Tongue (tissue), 2 donors: ENCODE measurements around the gene ATP13A1. TPM values are rescaled to one million over a fixed set of nuclear protein-coding genes. Genes with fewer than 3 reads are reported as not detected.

Experiments used
- DNase-seq: peaks from one replicate; pipeline ENCODE4 v3.0.0-alpha.2; 2015
- total RNA-seq: library from RNA; depleted of rRNA; stranded (reverse); fragments of >200 nt; gene quantifications from one replicate; pipeline ENCODE4 v1.2.3, GENCODE V29; 2014

The ATP13A1 gene
- total RNA-seq, 1 donor from 2014 or later: 172 TPM

- no peak for DNase-seq
These were observed 613 bp downstream of the ATP13A1 start for GRCh38 chr19:19662871-19663255.

GRCh38 chr19:19662344-19662743 is 1.1 kb downstream of the ATP13A1 start:
- DNase-seq: no peak

GRCh38 chr19:19661675-19662251 is 1.7 kb downstream of the ATP13A1 start:
- no peak for DNase-seq

DNA sequence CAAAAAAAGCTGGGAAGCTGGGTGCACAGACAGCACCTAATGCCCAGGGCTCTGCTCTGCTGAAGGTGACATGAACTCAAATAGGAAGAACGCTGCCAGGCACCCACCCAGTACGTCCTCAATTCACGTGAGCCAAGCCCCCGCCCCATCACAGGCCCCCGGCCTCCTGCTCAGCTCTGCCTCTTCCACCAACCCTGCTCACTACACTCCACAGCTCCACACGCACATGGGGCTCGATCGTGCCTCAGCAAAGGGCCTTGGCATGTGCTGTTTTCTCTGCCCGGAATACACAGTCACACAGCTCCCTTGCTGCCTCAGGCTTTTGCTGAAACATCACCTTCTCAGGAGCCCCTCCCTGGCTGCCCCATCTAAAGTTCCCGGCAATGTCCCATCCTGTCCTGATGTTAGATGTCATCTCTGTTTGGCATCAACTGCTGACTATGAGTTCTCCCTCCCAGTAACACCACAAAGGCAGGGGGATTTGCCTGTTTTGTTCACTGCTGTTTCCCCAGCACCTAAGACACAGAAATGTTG is 2.3 kb downstream of the ATP13A1 start:
- no peak for DNase-seq

- DNase-seq: no peak
These were observed 3.7 kb downstream of the ATP13A1 start for GRCh38 chr19:19659646-19660245.

DNA sequence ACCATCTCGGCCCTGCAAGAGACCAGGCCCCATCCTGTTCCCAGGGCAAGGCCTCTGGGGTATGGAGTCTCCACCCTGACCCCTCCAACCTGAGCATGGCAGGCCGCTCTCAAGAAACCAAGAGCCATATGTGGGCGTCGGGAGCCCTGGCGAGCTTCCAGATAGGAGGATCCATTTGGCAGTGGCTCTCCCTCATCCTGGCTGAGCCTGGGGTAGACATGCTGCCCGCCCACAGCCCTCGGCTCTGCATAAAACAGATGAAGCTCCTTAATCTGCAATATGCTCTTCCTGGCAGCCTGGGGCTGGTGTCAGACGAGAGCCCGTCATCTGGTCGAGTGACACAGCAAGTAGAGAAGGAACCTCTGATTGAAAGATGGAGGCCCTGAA is 6.1 kb downstream of the ATP13A1 start:
- no peak for DNase-seq

DNA sequence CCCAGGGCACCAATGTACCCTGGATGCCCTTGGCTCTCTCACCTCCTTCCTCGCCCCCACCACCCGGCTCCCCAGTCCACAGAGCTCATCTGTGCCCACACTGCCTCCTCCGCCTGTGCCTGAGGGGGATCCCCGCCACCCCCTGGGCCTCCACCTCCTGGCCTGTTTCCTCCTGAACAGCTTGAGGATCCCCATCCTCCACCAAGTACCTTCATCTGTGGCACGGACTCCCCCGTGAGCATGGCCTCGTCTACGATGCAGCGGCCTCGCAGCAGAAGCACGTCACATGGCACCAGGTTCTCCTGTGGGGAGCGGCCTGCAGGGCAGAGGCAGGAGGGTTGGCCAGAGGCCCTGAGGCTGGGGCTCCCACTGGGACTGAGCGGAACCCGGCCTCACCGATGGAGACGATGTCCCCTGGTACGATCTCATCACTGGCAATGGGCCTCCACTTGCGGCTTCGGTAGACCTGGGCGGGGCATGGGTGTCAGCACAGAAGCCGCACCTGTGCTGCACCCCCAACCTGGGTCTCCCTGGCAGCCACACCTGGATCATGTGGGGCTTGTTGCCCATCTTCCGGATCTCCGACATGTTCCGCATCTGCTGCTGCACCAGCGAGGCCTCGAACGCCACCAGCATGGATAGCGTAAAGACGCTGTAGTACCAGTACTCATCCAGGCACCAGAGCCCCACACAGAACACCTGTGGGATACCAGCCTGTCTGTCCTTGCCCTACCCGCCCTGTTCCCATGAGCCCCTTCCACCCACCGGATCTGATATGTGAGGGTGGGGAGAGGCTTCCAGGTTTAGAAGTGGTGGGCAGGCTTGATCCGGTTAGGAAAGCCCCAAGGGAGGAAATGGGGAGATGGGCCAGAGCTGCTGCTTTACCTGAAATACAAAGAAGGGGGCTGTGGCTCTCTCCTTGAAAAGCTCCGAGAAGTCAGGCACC is 6.8 kb downstream of the ATP13A1 start:
- no peak for DNase-seq

DNA sequence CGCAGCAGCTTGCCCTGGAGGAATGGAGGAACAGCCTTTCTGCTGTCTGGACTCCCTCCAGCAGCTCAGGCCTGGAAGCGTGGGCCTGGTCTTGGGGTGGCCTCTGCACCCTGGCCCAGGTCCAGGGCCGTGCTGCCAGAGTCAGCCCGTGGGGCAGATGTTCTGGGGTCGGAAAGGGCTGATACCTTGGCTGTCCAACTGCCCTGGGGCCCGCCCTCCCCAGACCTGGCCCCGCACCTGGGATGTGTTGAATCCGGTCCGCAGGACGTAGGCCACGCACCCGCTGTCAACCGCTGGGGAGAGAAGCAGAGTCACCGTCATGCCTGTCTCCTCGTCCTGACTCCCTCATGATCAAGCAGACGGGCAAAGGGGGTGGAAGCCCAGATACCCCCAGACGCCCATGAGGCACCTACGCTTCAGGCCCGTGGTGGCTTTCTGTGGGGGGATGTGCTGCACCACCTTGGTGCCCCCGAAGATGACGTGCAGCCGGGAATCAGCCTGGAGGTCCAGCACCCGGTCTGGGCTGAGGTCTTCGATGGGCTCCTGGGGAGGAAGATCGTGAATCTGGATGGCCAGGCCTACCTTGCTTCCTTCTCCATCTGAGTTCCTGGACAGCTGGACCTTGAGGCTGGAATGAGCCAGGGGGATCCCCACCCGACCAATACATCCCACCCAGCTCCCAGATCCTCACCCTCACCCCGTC is 7.7 kb downstream of the ATP13A1 start:
- DNase-seq: no peak

DNA sequence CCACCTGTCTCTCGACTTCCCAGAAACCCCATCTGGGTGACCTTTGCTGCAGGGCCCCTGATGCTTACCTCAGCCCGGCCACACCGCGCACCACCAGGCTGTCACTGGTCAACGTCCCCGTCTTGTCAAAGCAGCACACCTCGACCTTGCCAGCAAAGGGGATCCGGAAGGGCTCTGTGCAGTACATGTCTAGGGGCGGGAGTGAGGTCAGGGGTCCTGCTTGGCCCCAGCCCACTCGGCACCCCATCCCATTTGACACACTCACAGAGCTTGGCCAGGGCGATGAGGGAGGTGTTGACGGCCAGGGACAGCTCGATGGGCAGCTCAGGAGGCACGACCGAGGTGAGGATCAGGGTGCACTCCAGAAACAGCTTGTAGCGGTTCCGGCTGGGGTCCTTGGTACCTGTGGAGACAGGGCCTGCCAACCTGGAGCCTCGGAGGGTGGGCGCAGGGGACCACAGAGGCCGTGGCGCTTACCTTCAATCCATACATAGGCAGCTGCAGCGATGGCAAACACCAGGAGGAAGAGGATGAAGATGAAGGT is 8.4 kb downstream of the ATP13A1 start:
- no peak for DNase-seq

- no peak for DNase-seq
These were observed 9.0 kb downstream of the ATP13A1 start for GRCh38 chr19:19654441-19654840.

DNA sequence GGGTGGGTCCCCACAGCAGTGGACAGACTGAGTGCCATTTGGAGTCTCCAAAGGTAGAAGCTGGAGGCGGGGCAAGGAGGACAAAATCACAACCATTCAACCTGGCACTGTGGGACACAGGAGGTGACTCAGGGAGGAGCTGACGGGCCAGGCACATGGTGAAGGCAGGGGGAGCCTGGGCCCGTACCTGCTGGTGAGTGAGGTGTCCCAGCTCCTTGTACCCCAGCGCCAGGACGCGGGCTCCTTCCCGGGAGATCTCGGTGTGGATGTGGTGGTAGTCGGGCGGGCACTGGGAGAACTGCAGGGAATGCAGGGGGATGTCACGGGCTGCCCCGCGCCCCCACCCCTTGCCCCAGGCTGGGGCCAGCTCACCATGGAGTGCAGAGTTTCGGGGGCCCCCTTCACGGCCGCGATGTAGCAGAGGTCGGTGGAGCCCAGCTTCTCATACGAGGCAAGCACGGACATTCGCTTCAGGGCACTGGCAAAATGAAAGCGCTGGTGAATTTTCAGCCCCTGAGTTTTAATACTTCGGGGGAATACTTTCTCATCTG is 9.8 kb downstream of the ATP13A1 start:
- DNase-seq: no peak

- no peak for DNase-seq
These were observed 10.8 kb downstream of the ATP13A1 start for GRCh38 chr19:19652482-19653295.

- no peak for DNase-seq
These were observed 12.4 kb downstream of the ATP13A1 start for GRCh38 chr19:19651076-19651475.

DNA sequence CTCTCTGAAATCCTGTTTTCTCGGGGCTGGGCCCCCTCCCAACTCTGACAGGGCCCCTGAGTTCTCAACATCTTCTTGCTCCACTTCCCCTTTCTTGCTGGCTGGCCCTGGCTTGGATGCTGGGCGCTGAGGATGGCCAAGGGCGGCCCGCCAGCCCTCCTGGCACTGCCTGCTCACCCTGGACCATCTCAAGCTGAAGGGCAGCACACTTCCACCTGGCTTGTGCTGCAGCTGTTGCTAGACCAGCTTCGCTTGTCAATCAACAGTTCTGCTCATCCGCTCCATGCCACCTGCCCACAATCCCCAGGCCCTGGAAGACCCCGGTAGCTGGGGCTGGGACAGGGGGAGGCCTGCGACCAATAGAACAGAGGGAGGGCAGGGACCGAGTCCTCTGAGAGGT is 13.1 kb downstream of the ATP13A1 start:
- DNase-seq: peak; percentile 46

GRCh38 chr19:19649580-19649995 is 13.9 kb downstream of the ATP13A1 start:
- no peak for DNase-seq

DNA sequence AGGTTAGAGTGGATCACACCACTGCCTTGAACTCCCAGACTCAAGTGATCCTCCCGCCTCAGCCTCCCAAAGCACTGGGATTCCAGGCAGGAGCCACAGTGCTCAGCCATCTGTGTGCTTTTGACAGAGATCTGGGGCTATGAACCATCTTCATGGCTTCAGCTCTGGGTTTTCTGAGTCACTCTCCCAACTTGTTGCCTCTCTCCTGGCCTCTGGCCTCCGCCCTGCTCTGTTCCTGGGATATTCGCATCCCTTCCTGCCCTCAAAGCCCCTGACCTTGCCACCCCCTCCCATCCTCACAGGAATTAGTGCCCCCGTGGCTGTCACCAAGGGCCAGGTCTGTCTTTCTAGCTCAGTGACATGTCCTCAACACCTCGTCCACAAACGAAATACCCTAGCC is 14.3 kb downstream of the ATP13A1 start:
- no peak for DNase-seq

GRCh38 chr19:19647037-19647835 is 16.2 kb downstream of the ATP13A1 start:
- DNase-seq: no peak

DNA sequence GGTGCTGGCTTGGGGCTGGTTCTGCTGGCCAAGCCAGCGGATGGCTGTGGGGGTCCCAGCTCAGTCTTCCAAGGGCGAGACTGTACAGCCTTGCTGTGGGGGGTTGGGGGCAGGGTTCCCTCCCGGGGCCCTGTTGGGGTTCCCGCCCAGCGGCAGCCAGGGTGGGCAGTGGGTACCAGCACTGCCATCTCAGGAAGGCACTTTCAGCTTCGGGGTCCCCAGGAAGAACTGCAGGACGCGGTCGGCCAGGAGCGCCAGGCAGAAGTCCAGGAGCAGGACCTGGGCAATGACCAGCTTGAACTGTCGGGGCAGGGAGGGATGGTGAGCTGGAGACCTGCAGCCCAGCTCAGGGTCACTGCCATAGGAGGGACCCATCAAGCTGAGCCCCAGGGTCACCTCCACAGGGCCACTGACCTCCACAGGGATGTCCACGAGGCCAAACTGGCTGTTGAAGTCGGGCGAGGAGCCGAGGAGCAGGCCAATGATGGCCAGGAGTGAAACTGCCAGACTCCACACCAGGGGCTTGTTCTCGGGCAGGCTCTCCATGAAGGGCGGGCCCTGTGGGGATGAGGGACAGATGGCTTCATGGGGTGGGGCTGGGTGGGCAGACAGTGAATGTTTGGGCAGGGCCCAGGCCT is 18.1 kb downstream of the ATP13A1 start:
- DNase-seq: no peak

GRCh38 chr19:19644054-19644388 is 19.5 kb downstream of the ATP13A1 start:
- DNase-seq: no peak
